HG03521 (cell line): Measurements from ENCODE around the gene TBL1X.

Experiments
- ATAC-seq: cut with Tn5 transposase; IDR thresholded peaks from one replicate; pipeline ENCODE4 v1.9.1; 2021; ENCODE audit warnings: mild to moderate bottlenecking, moderate library complexity; ENCODE audit not compliant: unreplicated experiment

The TBL1X gene

GRCh38 chrX:9698576-9698975 is 233.7 kb downstream of the TBL1X start:
- no peak for ATAC-seq

- ATAC-seq: no peak
These were observed 235.7 kb downstream of the TBL1X start for GRCh38 chrX:9700555-9700954.

- no peak for ATAC-seq
These were observed 236.9 kb downstream of the TBL1X start for GRCh38 chrX:9701790-9702189.

GRCh38 chrX:9703406-9703805 is 238.5 kb downstream of the TBL1X start:
- ATAC-seq: no peak

GRCh38 chrX:9704876-9705465 is 240.1 kb downstream of the TBL1X start:
- ATAC-seq: no peak

- no peak for ATAC-seq
These were observed 241.6 kb downstream of the TBL1X start for GRCh38 chrX:9706421-9706820.

- ATAC-seq: no peak
These were observed 242.6 kb downstream of the TBL1X start for GRCh38 chrX:9707306-9708033.

- ATAC-seq: no peak
These were observed 243.2 kb downstream of the TBL1X start for GRCh38 chrX:9708086-9708485.

- peak; percentile 70 for ATAC-seq
These were observed 244.2 kb downstream of the TBL1X start for GRCh38 chrX:9708923-9709553.

- ATAC-seq: no peak
These were observed 245.5 kb downstream of the TBL1X start for GRCh38 chrX:9710332-9710731.

GRCh38 chrX:9717376-9717775 is 252.5 kb downstream of the TBL1X start:
- no peak for ATAC-seq

GRCh38 chrX:9724711-9725110 is 259.9 kb downstream of the TBL1X start:
- no peak for ATAC-seq

- ATAC-seq: no peak
These were observed 263.4 kb downstream of the TBL1X start for GRCh38 chrX:9728261-9728660.

- no peak for ATAC-seq
These were observed 264.5 kb downstream of the TBL1X start for GRCh38 chrX:9729171-9729885.

GRCh38 chrX:9730078-9730477 is 265.2 kb downstream of the TBL1X start:
- ATAC-seq: no peak

GRCh38 chrX:9730752-9731151 is 265.9 kb downstream of the TBL1X start:
- no peak for ATAC-seq

- no peak for ATAC-seq
These were observed 272.5 kb downstream of the TBL1X start for GRCh38 chrX:9737363-9737762.

GRCh38 chrX:9738151-9738550 is 273.3 kb downstream of the TBL1X start:
- no peak for ATAC-seq

GRCh38 chrX:9739130-9739529 is 274.3 kb downstream of the TBL1X start:
- no peak for ATAC-seq

- no peak for ATAC-seq
These were observed 280.7 kb downstream of the TBL1X start for GRCh38 chrX:9745417-9746115.
